ENCODE data around the gene ARMC7. TPM values are rescaled to one million over a fixed set of nuclear protein-coding genes. Genes with fewer than 3 reads are reported as not detected.

Gene ARMC7
- 3.9 and 4.5 TPM in 2 replicates for total RNA-seq

DNA sequence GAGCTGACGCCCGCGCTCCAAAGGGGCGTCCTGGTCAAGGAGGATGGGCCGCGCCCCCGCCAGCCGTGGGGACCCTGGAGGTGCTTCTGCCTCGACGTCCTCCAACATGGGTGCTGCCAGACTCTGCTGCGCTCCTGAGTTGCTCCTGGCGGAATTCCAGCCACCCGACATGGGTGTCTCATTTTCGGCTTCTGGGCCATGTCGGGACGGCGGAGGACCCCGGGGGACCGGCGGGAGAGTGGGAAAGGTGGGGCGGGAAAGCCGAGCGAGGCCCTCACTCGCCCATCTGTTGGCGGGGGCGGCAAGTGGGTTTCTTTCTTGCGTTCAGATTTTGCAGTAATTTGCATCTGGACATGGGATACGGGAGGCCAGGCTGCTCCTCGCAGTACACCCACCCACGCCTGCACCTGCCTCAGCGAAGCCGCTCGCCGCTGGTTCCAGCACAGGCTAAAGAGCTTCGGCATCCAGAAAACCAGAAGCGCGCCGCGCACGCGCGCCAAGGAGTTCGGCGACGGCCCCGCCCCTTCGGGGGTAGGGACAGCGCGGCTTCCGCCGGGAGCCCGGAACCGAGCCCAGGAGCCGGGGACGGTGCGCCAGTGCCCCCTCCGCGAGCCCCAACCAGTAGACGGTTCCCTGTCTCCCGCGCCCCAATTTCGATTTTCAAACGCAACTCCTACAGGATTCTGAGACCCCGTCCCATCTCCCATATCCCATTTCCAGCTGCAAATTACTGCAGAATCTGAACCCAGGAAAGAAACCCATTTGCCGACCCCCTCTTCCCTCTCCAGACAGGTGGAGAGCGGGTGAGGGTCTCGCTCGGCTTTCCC lies at the start of gene ARMC7:
TSS of gene ARMC7 (plus strand) at position 563 of the 827 bp plus-strand sequence. CDS start 320 bp downstream, outside the sequence.

DNA sequence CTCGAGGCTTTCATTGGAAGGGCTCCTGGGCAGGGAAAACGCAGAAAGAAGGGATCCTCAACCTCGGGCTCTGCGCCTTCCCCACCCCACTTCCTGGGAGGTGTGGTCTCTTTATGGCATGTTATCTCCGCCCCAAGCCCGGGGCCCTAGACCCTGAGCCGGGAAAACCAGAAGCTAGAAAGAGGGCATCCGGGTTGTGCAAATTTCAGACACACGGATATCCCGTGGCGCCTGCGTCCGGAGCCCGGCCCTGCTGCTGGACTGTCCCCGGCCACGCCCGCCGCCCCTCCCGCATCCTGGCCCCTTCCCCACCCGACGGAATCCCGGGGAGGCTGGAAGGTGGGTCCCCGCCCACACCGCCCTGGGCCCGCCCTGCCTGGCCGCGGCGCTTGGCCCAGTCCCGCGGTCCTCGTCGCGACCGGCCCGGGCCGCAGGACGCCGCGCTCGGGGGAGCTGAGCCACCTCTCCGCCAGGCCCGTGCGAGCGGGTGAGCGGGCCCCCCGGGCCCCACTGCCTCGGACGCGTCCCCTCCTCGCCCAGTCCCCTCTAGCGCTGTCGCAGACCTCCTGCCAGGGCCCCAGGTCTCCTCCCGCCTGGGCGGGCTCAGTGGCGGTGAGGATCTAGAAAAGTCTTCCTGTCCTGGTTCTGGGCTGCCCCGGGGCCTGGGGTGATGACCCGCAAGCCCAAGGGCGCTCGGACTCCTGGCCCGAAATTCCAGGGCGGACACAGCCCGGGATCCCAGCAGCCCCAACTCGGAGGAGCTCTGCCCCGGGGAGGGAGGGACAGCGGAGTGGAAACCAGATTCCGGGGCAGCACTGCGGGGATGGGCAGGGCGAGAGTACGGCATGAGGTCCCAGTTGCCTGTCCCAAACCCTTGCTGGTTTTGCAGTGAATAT lies 22.0 kb upstream of the ARMC7 start, which contains the start of gene SLC16A5:
TSS of gene SLC16A5 (plus strand) at position 397 of the 896 bp plus-strand sequence. CDS start 5,683 bp downstream, outside the sequence.

DNA sequence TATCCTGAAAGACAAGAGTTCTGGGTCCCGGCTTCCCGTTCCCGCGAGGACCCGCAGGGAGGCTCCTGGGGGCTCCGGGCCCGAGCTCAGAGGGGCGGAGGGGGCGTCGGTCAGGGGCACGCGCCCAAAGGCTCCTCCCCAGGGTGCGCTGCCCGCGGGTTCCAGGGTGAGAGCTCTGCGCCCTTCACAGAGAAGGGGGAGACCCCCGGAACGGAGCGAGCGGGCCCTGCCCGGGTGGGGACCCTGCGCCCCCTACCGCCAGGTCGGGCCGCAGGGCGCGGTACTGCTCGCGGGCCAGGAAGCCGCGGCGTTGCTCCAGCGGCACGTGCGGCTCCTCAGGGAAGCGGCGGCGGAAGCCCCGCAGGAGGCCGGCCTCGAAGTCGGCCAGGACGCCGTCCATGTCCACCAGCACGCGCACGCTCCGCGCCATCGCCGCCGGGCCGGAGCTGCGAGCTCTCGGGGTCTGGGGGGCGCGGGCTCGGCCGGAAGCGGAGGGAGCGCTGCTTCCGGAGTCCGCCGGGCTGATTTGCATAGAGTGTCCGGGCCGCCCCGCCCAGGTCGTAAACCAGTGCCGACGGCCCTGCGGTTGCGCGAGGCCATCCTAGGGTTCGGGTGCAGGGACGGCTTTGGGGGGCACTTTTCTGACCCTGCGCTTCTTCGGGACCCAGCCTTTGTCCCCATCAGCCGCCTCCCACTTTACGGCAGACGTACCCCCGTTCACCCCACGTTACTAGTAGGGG lies 21.7 kb downstream of the ARMC7 start, which contains the start of gene NT5C:
TSS of gene NT5C (minus strand) at position 465 of the 740 bp plus-strand sequence. CDS start at position 430, 35 bp downstream.

DNA sequence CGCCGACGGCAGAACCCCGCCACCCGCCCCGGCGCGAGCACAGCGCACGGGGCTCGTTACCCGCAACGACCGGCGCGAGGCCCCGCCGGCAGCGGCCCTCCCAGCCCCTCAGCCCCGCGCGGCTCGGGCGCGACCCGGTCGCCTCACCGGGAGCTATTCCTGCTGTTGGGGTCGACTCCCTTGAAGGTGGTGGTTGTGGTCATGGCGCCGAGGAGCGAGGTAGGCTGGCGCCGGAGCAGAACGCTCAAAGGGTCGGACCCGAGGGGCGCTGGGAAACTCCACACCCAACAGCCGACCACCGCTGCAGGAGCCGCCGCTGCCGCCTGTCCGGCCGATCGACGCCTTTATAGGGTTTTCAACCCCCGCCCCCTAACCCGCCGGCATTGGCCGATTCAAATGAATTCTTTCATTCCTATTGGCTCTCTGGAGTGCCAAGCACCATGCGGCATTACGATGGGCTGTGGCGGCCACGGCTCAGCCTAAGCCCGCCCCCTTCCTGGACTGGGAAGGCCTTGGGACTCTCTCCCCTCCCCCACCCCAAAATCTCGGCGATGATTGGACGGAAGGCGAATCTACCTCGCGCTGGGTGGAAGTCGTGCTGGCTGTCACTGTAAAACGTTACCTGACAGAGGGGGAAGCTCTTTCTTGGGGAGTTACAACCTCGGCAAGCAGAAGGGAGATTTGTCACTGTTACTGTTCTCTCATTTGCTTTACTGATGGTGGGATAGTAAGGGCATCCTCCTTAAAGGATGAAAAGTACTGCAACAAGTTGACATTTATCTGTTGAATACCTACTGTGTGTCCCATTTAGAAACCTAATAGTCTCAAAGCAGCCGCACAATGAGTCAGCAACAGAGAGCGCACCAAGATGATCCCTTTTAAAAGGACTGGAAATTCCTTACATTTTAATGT lies 44.7 kb downstream of the ARMC7 start, which contains the start of gene JPT1:
TSS of gene JPT1 (minus strand) at position 318 of the 912 bp plus-strand sequence. CDS start at position 203, 115 bp downstream.

Other genes with a start within 250 kb of the ARMC7 start
- gene FDXR, start 237.0 kb upstream of the ARMC7 start, total RNA-seq: 31.1 and 32.1 TPM in 2 replicates
- gene FADS6, start 216.3 kb upstream of the ARMC7 start, total RNA-seq: not detected in 2 replicates
- not detected in 2 replicates for gene USH1G, start 186.7 kb upstream of the ARMC7 start, total RNA-seq
- gene OTOP2, start 185.7 kb upstream of the ARMC7 start, total RNA-seq: not detected in 2 replicates
- gene OTOP3, start 174.1 kb upstream of the ARMC7 start, total RNA-seq: not detected in 2 replicates
- gene HID1, start 137.2 kb upstream of the ARMC7 start, total RNA-seq: 0.45 and 0.67 TPM in 2 replicates
- gene CDR2L, start 122.3 kb upstream of the ARMC7 start, total RNA-seq: 15.8 and 21.5 TPM in 2 replicates
- gene MRPL58, start 97.3 kb upstream of the ARMC7 start, total RNA-seq: 95.0 and 112 TPM in 2 replicates
- gene ATP5PD, start 63.0 kb upstream of the ARMC7 start, total RNA-seq: 327 and 334 TPM in 2 replicates
- gene KCTD2, start 62.7 kb upstream of the ARMC7 start, total RNA-seq: 13.7 and 15.3 TPM in 2 replicates
- gene SLC16A5, start 22.0 kb upstream of the ARMC7 start, total RNA-seq: 8.2 and 9.2 TPM in 2 replicates
- 139 and 146 TPM in 2 replicates for gene NT5C, start 21.8 kb downstream of the ARMC7 start, total RNA-seq
- 501 and 529 TPM in 2 replicates for gene JPT1, start 44.5 kb downstream of the ARMC7 start, total RNA-seq
- gene SUMO2, start 73.0 kb downstream of the ARMC7 start, total RNA-seq: 102 and 108 TPM in 2 replicates
- 44.4 and 47.2 TPM in 2 replicates for gene NUP85, start 95.7 kb downstream of the ARMC7 start, total RNA-seq
- 13.8 and 16.3 TPM in 2 replicates for gene GGA3, start 151.6 kb downstream of the ARMC7 start, total RNA-seq
- gene MRPS7, start 151.9 kb downstream of the ARMC7 start, total RNA-seq: 41.4 and 46.2 TPM in 2 replicates
- 10.4 and 10.6 TPM in 2 replicates for gene MIF4GD, start 161.3 kb downstream of the ARMC7 start, total RNA-seq
- gene SLC25A19, start 179.5 kb downstream of the ARMC7 start, total RNA-seq: 7.6 TPM in 2 replicates

All from bronchus fibroblast of lung (primary cell).